Tibial nerve (tissue), 4 donors: ENCODE measurements around the gene HDDC3. TPM values are rescaled to one million over a fixed set of nuclear protein-coding genes. Genes with fewer than 3 reads are reported as not detected.

Experiments used
- DNase-seq, 2 donors: peaks; one replicate each; pipeline ENCODE4 v3.0.0-alpha.2; 2019; ENCODE audit warnings: low spot score in 2 of 2
- H3K27ac ChIP-seq, 4 donors: fragments of 200-600 bp; sonication (generic) in 3 of 4; one replicate each; pipeline ENCODE4 v1.5.1; 2017 to 2019; ENCODE audit warnings: mild to moderate bottlenecking in 1 of 4
- H3K27me3 ChIP-seq, 2 donors: fragments of 200-600 bp; sonication (generic) in 1 of 2; one replicate each; pipeline versions ENCODE4 v1.5.1 to v1.6.0; 2017 to 2019
- H3K36me3 ChIP-seq, 3 donors: fragments of 200-600 bp; sonication (generic); one replicate each; pipeline ENCODE4 v1.5.1; 2018 to 2019
- H3K4me1 ChIP-seq, 4 donors: fragments of 200-600 bp; sonication (generic) in 3 of 4; one replicate each; pipeline ENCODE4 v1.5.1; 2017 to 2019
- H3K4me3 ChIP-seq, 4 donors: fragments of 200-600 bp; sonication (generic) in 3 of 4; one replicate each; pipeline ENCODE4 v1.5.1; 2017 to 2019; ENCODE audit warnings: mild to moderate bottlenecking in 1 of 4, moderate library complexity in 1 of 4
- H3K9me3 ChIP-seq, 4 donors: fragments of 200-600 bp; sonication (generic) in 3 of 4; one replicate each; pipeline ENCODE4 v1.5.1; 2017 to 2019
- CTCF ChIP-seq, 5 experiments: fragments of 200-600 bp in 3 of 5; fragments of 450-650 bp in 2 of 5; sonication (generic) in 3 of 5; IDR thresholded peaks; one replicate each; pipeline ENCODE4 v1.5.1; 2016 to 2019; ENCODE audit warnings: antibody characterized with exemption in 5 of 5, mild to moderate bottlenecking in 3 of 5, moderate library complexity in 2 of 5
- EP300 ChIP-seq, 2 donors: sonication (generic); formaldehyde crosslinking; IDR thresholded peaks; one replicate each; pipeline ENCODE4 v1.6.1; 2017; ENCODE audit warnings: antibody characterized with exemption in 2 of 2, mild to moderate bottlenecking in 1 of 2
- POLR2A ChIP-seq, 2 donors: fragments of 450-650 bp; IDR thresholded peaks; one replicate each; pipeline ENCODE4 v1.6.1; 2017; ENCODE audit warnings: antibody characterized with exemption in 2 of 2, mild to moderate bottlenecking in 2 of 2, moderate library complexity in 2 of 2
- WGBS, 2 donors: methylation state at CpG; one replicate each; pipeline ENCODE4 v1.1.5; 2018; 5-methylcytosine and 5-hydroxymethylcytosine counted together
- total RNA-seq, 4 donors: library from RNA; depleted of rRNA; stranded (reverse); fragments of >200 nt; gene quantifications; one replicate each; pipeline ENCODE4 v1.1.0, GENCODE V29; 2016

The HDDC3 gene
- total RNA-seq, 4 donors from 2014 or later = 16.5 to 22.5 (median 18.7) TPM

GRCh38 chr15:90962021-90962420 is 29.7 kb upstream of the HDDC3 start:
- no peak for DNase-seq
- WGBS, 2 donors = 79 to 80% methylated on average over 4 of the region's 4 CpGs
- H3K27me3 ChIP-seq = no peaks in the 10 kb centered on the region

GRCh38 chr15:90960298-90961091 is 28.1 kb upstream of the HDDC3 start:
- Histone ChIP-seq H3K9me3 (no peaks in the 10 kb centered on the region), H3K4me1 (peaks cover 0 to 48% (median 19%) of the 10 kb centered on the region in 4 donors), H3K4me3 (no peak overlapping the region), H3K27me3 (no peaks in the 10 kb centered on the region), H3K27ac (peak overlapping the region in 2 of 4 donors; percentile 54 to 82), H3K36me3 (peaks cover 0 to 46% (median 0%) of the 10 kb centered on the region in 3 donors)
- WGBS, 2 donors = 76 to 84% methylated on average over 20 of the region's 20 CpGs
- TF ChIP-seq POLR2A (IDR thresholded peaks at IDR 0.05) = no peak
- no peak for TF ChIP-seq CTCF (IDR thresholded peaks at IDR 0.05)
- no peak for TF ChIP-seq EP300 (IDR thresholded peaks at IDR 0.05)
- no peak for DNase-seq

More at GRCh38 chr15:90962021-90962420, 29.7 kb upstream of the HDDC3 start:
- Histone ChIP-seq H3K4me3 (no peak overlapping the region), H3K9me3 (no peaks in the 10 kb centered on the region), H3K4me1 (peaks cover 0 to 37% (median 10%) of the 10 kb centered on the region in 4 donors), H3K36me3 (peaks cover 0 to 61% (median 0%) of the 10 kb centered on the region in 3 donors), H3K27ac (no peak overlapping the region)
- TF ChIP-seq POLR2A (IDR thresholded peaks at IDR 0.05) = no peak
- no peak for TF ChIP-seq CTCF (IDR thresholded peaks at IDR 0.05)
- TF ChIP-seq EP300 (IDR thresholded peaks at IDR 0.05) = no peak

GRCh38 chr15:90959894-90960293 is 27.5 kb upstream of the HDDC3 start:
- TF ChIP-seq EP300 (IDR thresholded peaks at IDR 0.05) (no peak), POLR2A (IDR thresholded peaks at IDR 0.05) (no peak), CTCF (IDR thresholded peaks at IDR 0.05) (no peak)
- H3K9me3 ChIP-seq = no peaks in the 10 kb centered on the region
- no peak for DNase-seq
- H3K36me3 ChIP-seq = peaks cover 0 to 43% (median 0%) of the 10 kb centered on the region in 3 donors
- H3K27me3 ChIP-seq = no peaks in the 10 kb centered on the region
- no peak overlapping the region for H3K4me3 ChIP-seq
- WGBS, 2 donors = 44 to 51% methylated on average over 5 of the region's 5 CpGs
- peaks cover 0 to 52% (median 23%) of the 10 kb centered on the region in 4 donors for H3K4me1 ChIP-seq
- H3K27ac ChIP-seq = peak overlapping the region in 3 of 4 donors; percentile 41 to 82 (median 58)

- no peak overlapping the region for H3K4me3 ChIP-seq
- 25 to 36% methylated on average over 8 of the region's 8 CpGs for WGBS, 2 donors
- H3K36me3 ChIP-seq = peaks cover 0 to 42% (median 0%) of the 10 kb centered on the region in 3 donors
- peaks cover 0 to 56% (median 24%) of the 10 kb centered on the region in 4 donors for H3K4me1 ChIP-seq
- no peaks in the 10 kb centered on the region for H3K27me3 ChIP-seq
- DNase-seq = no peak
- peak overlapping the region in 3 of 4 donors; percentile 41 to 82 (median 58) for H3K27ac ChIP-seq
- H3K9me3 ChIP-seq = no peaks in the 10 kb centered on the region
- no peak for TF ChIP-seq CTCF (IDR thresholded peaks at IDR 0.05)
- no peak for TF ChIP-seq POLR2A (IDR thresholded peaks at IDR 0.05)
- no peak for TF ChIP-seq EP300 (IDR thresholded peaks at IDR 0.05)
These were observed 26.8 kb upstream of the HDDC3 start for GRCh38 chr15:90959028-90959595.

- peak overlapping the region in 3 of 4 donors; percentile 19 to 82 (median 75) for H3K27ac ChIP-seq
These were observed 25.4 kb upstream of the HDDC3 start for GRCh38 chr15:90957791-90958190.

More at GRCh38 chr15:90957791-90958190, 25.4 kb upstream of the HDDC3 start:
- Histone ChIP-seq H3K4me3 (peak overlapping the region in 2 of 4 donors; percentile 63 to 71), H3K36me3 (peaks cover 0 to 43% (median 2%) of the 10 kb centered on the region in 3 donors), H3K27me3 (no peaks in the 10 kb centered on the region), H3K9me3 (no peaks in the 10 kb centered on the region), H3K4me1 (peaks cover 0 to 56% (median 24%) of the 10 kb centered on the region in 4 donors)
- DNase-seq = no peak
- 55 to 57% methylated on average over 6 of the region's 6 CpGs for WGBS, 2 donors
- no peak for TF ChIP-seq CTCF (IDR thresholded peaks at IDR 0.05)
- no peak for TF ChIP-seq POLR2A (IDR thresholded peaks at IDR 0.05)
- TF ChIP-seq EP300 (IDR thresholded peaks at IDR 0.05) = no peak
